Choroid plexus epithelial cell (primary cell): ENCODE results near the gene GPR52.

Experiments used
- DNase-seq: peaks from one replicate; pipeline ENCODE4 v3.0.0-alpha.2; 2010; ENCODE audit warnings: low read depth
- H3K4me3 ChIP-seq: 2 replicates; pipeline ENCODE4 v1.5.1; 2011; ENCODE audit warnings: low read depth, mild to moderate bottlenecking, control low read depth, low read length, moderate library complexity
- CTCF ChIP-seq: conservative IDR thresholded peaks from 2 replicates; pipeline ENCODE4 v1.5.1; 2011; ENCODE audit warnings: low read depth, mild to moderate bottlenecking, control low read depth, inconsistent platforms, low read length, moderate library complexity

Gene GPR52

DNA sequence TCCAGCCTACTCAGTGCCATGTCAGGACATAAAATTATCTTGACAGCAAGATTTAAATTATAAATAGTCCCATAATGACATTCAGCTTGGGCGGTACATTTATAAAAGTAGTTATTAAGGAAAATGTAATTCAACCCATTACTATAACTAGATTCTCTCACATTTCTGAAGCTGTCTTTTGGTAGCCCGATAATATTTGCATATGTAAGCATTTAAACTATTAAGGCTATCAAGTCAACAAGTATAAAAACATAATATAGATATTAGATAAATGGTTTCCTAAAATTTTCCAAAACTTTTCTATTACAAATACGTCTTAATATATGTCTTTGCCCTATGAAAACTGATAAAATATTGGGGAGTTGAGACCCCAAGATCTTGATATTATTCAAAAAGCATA, 21.6 kb upstream of the GPR52 start:
- no peak for TF ChIP-seq CTCF
- no peak overlapping the region for H3K4me3 ChIP-seq
- DNase-seq = no peak

DNA sequence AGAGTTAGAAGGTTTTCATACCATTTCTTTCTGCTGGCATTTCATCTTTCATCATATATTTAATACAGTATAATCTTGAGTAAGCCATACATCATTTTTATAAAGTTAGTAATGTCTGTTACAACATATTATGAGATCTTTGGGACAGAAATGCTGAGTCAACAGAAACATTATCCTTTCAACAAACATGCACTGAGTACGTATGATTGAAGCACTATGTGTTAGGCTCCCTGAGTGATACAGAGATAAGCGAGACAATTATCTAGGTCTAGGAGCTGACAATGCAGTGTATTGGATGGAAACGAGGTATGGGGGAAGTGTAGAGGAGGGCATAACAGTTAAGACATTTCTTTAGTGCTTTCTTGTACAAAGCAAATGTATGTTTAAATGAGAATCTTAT, 19.7 kb upstream of the GPR52 start:
- peak; percentile 64 for DNase-seq
- TF ChIP-seq CTCF = no peak
- no peak overlapping the region for H3K4me3 ChIP-seq

DNA sequence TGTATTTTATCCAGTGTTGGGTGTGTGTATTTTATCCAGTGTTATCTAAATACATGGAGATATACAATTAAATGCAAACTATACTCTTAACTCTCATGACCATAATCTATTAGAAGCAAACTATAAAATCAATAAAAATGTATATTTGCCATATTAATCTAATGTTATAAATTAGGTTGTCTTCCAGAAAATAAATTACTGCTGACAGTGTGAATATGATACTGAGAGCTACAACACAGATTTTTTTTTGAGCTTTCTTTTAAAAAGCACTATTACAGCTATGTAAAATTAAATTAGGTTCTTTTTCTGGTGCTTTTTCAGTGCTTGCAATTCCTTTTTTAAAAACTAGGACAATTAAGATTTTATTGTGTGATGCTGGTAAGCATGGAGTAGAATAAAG, 19.0 kb upstream of the GPR52 start:
- no peak overlapping the region for H3K4me3 ChIP-seq
- DNase-seq = no peak
- TF ChIP-seq CTCF = no peak

DNA sequence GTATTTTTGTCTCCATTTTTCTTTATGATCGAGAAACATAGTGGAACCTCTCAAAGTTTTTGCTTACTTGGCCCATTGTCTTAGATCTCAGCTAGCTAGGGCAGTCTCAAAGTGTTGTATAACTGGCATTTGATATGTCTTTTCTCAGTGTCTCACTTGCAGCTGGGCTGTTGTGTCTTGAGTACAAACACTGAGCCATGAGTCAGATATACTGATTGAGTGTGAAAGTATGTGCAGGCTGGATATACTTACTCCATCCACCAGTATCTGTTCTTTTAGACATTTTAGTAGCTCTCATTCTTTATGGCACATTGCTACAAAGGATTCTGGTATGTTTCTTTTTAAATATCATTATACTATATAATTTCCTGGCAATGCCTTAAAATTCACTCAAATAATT, 14.3 kb upstream of the GPR52 start:
- DNase-seq = peak; percentile 72
- H3K4me3 ChIP-seq = no peak overlapping the region
- no peak for TF ChIP-seq CTCF

GRCh38 chr1:174445351-174445750, 2.4 kb upstream of the GPR52 start:
- TF ChIP-seq CTCF = no peak
- no peak overlapping the region for H3K4me3 ChIP-seq
- no peak for DNase-seq

- no peak overlapping the region for H3K4me3 ChIP-seq
- no peak for TF ChIP-seq CTCF
These were observed 1.9 kb upstream of the GPR52 start for GRCh38 chr1:174445817-174446216.

DNA sequence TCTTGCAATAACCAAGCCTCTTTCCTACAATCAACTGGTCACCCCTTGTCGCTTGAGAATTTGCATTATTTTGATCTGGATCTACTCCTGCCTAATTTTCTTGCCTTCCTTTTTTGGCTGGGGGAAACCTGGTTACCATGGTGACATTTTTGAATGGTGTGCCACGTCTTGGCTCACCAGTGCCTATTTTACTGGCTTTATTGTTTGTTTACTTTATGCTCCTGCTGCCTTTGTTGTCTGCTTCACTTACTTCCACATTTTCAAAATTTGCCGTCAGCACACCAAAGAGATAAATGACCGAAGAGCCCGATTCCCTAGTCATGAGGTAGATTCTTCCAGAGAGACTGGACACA, 743 bp downstream of the GPR52 start:
- no peak for DNase-seq
- H3K4me3 ChIP-seq = no peak overlapping the region
- TF ChIP-seq CTCF = no peak

More at GRCh38 chr1:174445817-174446216, 1.9 kb upstream of the GPR52 start:
- DNase-seq = no peak
